Keratinocyte (primary cell): ENCODE measurements around the gene CWC22.

Experiments used
- EZH2 ChIP-seq: IDR thresholded peaks from one replicate; pipeline ENCODE4 v1.6.1; 2012; ENCODE audit warnings: inconsistent platforms, mild to moderate bottlenecking, low read length, moderate library complexity
- TF ChIP-seq, protein P1 (sequence below), 3 experiments: IDR thresholded peaks in 1 of 3; conservative IDR thresholded peaks in 1 of 3; optimal IDR thresholded peaks in 1 of 3; 2 replicates in 2 of 3; 3 replicates in 1 of 3; pipeline versions ENCODE3 to v1.5.1; 2011; ENCODE audit warnings: low read length in 3 of 3, mild to moderate bottlenecking in 3 of 3, moderate library complexity in 2 of 3, control low read depth in 1 of 3, inconsistent platforms in 1 of 3; ENCODE audit not compliant: insufficient read depth in 2 of 3; ENCODE audit errors: extremely low read depth in 1 of 3

DNA sequence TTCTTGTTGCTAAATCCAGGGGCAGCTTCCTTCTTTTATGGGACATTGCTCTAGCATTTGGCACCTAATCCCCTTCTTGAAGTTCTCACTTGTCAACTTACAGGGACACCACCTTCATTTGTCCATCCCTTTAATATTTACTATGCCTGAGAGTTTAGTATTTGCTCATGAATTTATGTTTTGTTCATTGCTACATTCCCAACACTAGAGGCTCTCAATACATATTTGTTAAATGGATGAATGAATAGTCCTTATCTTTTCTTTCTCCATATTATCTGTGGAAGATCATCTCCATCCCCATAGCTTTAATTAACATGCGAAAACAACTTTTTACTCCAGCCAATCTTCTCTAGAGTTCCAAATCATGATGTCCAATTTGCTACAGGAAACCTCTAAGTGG is 5.4 kb downstream of the CWC22 start:
- TF ChIP-seq, protein P1, sequence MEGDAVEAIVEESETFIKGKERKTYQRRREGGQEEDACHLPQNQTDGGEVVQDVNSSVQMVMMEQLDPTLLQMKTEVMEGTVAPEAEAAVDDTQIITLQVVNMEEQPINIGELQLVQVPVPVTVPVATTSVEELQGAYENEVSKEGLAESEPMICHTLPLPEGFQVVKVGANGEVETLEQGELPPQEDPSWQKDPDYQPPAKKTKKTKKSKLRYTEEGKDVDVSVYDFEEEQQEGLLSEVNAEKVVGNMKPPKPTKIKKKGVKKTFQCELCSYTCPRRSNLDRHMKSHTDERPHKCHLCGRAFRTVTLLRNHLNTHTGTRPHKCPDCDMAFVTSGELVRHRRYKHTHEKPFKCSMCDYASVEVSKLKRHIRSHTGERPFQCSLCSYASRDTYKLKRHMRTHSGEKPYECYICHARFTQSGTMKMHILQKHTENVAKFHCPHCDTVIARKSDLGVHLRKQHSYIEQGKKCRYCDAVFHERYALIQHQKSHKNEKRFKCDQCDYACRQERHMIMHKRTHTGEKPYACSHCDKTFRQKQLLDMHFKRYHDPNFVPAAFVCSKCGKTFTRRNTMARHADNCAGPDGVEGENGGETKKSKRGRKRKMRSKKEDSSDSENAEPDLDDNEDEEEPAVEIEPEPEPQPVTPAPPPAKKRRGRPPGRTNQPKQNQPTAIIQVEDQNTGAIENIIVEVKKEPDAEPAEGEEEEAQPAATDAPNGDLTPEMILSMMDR (optimal IDR thresholded peaks at IDR 0.05 in 1 of 3, IDR thresholded peaks at IDR 0.05 in 1 of 3, conservative IDR thresholded peaks at IDR 0.05 in 1 of 3; ENCODE audit: extremely low read depth in 1 of 3, insufficient read depth in 2 of 3, low read length in 3 of 3), result no peak
- no peak for TF ChIP-seq EZH2
